Measurements from ENCODE around the gene CENPV. TPM values are rescaled to one million over a fixed set of nuclear protein-coding genes. Genes with fewer than 3 reads are reported as not detected.
"Not testable (repeated sequence)": the region's sequence is repeated elsewhere in the genome, so short reads cannot be mapped to it uniquely, and the experiment has no call there.

The CENPV gene
- 124 and 169 TPM in 2 replicates for total RNA-seq (2014; rRNA removed; shearing (Covaris generic))

- peak; percentile 42 for DNase-seq (ENCODE audit: low spot score)
Measured at GRCh38 chr17:16353317-16354174, at the start of gene CENPV. Gene CENPV, minus strand, starts transcription at chr17:16353469. Its CDS starts 33 bp downstream, at chr17:16353436.

- no peak for DNase-seq (ENCODE audit: low spot score)
Measured at GRCh38 chr17:16398270-16399267, 45.3 kb upstream of the CENPV start.

GRCh38 chr17:16396693-16397092 is 43.4 kb upstream of the CENPV start:
- DNase-seq (ENCODE audit: low spot score), result not testable (repeated sequence)

GRCh38 chr17:16395887-16396286 is 42.6 kb upstream of the CENPV start:
- DNase-seq (ENCODE audit: low spot score), result not testable (repeated sequence)

GRCh38 chr17:16392491-16392890 is 39.2 kb upstream of the CENPV start:
- DNase-seq (ENCODE audit: low spot score), result not testable (repeated sequence)

- no peak for DNase-seq (ENCODE audit: low spot score)
Measured at GRCh38 chr17:16391451-16391850, 38.2 kb upstream of the CENPV start.

GRCh38 chr17:16386126-16386507 is 32.8 kb upstream of the CENPV start:
- not testable (repeated sequence) for DNase-seq (ENCODE audit: low spot score)

GRCh38 chr17:16384557-16384956 is 31.3 kb upstream of the CENPV start:
- DNase-seq (ENCODE audit: low spot score), result no peak

- DNase-seq (ENCODE audit: low spot score), result no peak
Measured at GRCh38 chr17:16383772-16384287, 30.6 kb upstream of the CENPV start.

- DNase-seq (ENCODE audit: low spot score), result no peak
Measured at GRCh38 chr17:16383216-16383615, 29.9 kb upstream of the CENPV start.

GRCh38 chr17:16381496-16381820 is 28.2 kb upstream of the CENPV start:
- DNase-seq (ENCODE audit: low spot score), result peak; percentile 22

GRCh38 chr17:16380640-16381495 is 27.6 kb upstream of the CENPV start, which contains the start of gene UBB:
Gene UBB, plus strand, starts transcription at chr17:16381091. Its CDS starts 817 bp downstream, at chr17:16381908.
- DNase-seq (ENCODE audit: low spot score), result peak; percentile 92

- no peak for DNase-seq (ENCODE audit: low spot score)
Measured at GRCh38 chr17:16379654-16380053, 26.4 kb upstream of the CENPV start.

GRCh38 chr17:16378636-16379282 is 25.5 kb upstream of the CENPV start:
- DNase-seq (ENCODE audit: low spot score), result no peak

GRCh38 chr17:16377941-16378341 is 24.7 kb upstream of the CENPV start:
- no peak for DNase-seq (ENCODE audit: low spot score)

- DNase-seq (ENCODE audit: low spot score), result no peak
Measured at GRCh38 chr17:16374146-16374938, 21.1 kb upstream of the CENPV start.

GRCh38 chr17:16371742-16372141 is 18.5 kb upstream of the CENPV start:
- DNase-seq (ENCODE audit: low spot score), result no peak

GRCh38 chr17:16364625-16365024 is 11.4 kb upstream of the CENPV start:
- DNase-seq (ENCODE audit: low spot score), result no peak

GRCh38 chr17:16363749-16364536 is 10.7 kb upstream of the CENPV start:
- DNase-seq (ENCODE audit: low spot score), result peak; percentile 75

All from HT-29 (cell line).